NCI-H1417 (cell line): ENCODE results near the gene PLA2G1B.
A peak's percentile ranks its signal among the peaks of the same experiment; 100 is the strongest.

Experiments used
- DNase-seq, 3 experiments: peaks; one replicate each; lab custom pipeline; 2025; lab: John Stamatoyannopoulos, UW

The PLA2G1B gene

DNA sequence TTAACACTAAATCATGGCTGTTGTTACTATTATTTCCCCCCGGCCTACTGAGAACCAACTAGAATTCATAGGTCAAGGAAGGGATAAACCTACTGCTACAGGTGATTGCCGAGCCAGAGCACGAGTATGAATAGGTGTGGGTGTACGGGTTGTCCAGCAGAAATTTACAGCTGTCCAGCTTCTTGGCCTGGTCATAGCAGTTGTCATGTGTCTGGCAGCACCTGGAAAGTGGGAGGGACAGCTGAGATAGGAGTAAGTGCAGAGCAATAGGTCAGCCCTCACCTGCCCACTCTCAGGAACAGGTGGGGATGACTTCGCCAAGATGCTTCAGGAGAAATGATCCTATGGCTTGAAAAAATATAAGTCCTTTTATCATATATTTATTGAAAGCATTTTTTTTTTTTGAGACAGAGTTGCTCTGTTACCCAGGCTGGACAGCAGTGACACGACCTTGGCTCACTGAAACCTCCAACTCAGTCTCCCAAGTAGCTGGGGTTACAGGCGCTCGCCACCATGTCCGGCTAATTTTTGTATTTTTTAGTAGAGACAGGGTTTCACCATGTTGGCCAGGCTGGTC is 2.6 kb downstream of the PLA2G1B start:
- DNase-seq: no peak

DNA sequence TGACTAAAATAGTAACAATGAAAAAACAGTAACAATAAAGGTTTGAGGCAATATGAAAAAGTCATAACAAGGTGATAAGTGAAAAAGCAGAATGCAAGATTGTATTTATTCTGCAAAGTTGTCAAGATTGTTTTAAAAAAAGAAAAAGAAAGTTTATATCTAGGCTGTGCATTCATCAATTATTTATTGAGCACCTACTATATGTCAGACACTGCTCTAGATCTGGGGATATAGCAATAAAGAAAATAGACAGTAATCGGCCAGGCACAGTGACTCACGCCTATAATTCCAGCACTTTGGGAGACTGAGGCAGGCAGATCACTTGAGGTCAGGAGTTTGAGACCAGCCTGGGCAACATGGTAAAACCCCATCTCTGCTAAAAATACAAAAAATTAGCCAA is 3.8 kb downstream of the PLA2G1B start:
- DNase-seq: no peak

DNA sequence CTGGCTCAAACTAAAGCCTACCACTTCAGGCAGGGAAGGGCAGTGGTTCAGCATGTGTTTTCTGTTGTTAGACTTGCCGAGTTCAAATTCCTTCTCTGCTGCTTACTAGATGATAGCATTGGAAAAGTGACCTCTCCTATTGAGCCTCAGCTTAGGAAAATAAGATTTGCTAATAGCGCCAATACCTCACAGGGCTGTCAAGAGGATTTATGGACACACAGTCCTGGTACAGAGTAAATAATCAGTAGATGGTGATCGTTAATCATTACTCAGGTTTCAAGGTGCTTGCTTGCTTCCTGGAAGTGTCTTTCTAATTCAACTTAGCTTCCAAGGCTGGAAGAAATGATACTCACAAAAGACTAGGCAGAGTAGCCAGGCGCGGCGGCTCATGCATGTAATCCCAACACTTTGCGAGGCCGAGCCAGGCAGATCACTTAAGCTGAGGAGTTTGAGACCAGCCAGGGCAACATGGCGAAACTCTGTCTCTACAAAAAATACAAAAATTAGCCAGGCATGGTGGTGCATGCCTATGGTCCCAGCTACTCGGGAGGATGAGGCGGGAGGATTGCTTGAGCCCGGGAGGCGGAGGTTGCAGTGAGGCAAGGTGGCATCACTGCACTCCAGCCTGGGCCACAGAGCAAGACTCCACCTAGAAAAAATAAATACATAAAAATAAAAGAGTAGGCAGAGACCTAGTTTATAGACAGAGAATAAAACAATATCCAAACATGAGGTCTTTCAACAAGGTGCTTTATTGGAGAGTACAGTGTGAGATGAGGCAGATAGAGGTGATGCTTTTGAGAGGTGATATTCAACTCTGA is 6.0 kb downstream of the PLA2G1B start:
- DNase-seq: peak in 2 of 3 experiments; percentile 14 to 53

DNA sequence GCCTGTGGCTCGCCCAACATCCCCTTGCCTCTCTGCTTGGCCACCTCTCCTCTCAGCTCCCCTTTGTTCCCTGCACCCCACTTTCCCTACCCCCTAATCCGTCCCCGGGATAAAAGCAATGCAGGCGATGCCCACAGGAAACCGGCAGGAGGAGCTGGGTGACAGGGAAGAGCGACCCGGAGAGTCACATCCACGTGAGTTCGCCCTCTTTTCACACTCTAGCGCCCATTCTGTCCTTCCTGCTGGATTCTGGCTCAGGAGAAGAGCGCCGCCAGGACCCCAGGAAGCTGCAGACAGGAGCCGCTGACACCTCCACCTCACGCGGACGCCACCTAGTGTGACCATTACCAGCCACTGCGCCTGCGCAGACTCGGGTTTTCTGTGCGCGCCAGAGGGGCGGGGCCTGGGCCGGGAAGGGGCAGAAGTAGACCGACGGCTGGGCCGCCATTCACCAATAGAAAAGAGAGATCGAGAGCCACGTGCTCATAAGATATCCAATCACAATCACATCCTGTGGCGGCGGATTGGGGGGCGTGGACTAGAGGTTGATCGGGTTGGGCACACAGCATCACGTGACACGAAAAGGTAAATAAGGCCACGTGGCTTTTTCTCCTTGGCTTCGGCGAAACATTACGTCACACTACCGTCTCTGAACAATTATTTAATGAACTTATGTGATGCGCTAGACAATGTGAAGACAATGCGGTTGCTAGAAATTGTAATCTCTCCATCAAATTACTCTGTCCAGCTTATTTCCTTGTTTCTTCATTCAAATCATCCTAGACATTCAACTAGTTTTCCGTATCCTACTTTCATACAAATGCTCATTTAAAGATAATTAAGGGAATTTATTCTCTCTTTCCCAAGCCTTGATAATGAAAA is 10.1 kb downstream of the PLA2G1B start:
- DNase-seq: peak; percentile 100

DNA sequence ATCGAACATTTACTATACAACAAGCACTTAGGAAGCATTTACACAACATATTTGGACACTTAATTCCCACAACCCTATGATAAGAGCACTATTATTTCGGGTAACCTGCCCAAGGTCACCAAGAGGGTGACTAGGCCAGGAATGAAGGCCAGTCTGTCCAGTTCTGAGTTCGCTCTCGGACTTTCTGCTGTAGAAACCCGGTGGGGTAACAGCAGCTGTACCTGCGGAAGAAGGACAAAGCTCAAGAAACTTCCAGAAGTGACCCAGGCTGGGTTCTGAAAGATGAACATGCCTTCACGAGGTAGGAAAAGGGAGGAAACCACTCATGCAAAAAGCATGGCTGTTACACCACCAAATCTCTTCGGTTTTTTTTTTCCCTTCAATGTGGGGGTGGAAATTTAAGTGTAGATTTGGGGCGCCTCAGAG is 10.8 kb downstream of the PLA2G1B start:
- no peak for DNase-seq

DNA sequence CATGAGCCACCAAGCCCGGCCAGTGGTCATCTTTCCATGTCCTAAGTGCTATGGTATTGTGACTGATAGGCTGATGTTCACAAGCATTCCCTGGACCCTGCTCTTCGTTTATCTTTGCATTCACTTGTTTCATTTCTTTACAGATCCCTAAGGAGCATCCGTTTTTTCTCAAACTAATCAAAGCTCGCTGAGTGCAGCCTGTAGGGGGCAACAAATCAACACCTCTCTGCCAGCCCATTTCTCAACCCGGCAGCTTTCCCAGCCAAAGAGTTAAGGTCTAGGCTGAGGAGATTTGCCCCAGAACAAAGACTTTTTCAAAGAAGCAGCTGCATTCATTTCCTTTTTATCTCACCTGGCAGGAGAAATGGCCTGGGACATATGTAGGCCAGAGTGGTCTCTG is 13.4 kb downstream of the PLA2G1B start:
- DNase-seq: no peak

DNA sequence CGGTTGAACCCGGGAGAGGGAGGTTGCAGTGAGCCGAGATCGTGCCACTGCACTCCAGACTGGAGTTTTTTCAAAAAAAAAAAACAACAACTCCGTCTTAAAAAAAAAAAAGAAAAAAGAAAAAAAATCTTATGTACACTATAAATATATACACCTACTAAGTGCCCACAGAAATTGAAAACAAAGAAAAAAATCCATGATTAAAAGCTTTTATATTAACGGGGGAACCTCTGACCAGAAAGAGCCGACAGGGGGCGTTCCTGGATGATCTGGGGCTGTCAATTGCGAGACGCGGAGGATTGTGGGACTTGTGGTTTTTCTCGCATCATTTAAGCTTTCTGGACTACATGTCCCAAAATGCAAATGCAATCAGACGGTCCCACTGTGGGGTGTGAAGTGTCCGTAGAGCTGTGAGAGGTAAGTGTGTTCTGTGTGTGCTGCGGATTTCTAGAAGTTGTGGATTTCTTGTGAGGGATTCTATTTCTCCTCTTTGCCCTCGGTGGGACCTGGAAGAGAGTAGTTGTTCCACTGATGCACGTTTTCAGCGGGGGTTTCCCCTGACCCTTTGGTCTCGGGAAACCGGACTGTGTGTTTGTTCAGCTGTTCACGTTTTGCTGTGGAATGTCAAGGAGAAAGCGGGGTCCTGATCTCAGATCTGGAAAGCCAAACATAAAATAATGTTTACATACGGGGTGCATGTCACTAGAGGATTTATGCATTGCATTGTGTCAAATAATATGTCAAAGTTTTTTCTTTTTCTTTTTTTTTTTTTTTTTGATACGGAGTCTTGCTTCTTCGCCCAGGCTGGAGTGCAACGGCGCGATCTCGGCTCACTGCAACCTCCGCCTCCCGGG is 25.4 kb downstream of the PLA2G1B start, which contains the start of gene SIRT4:
TSS of gene SIRT4 (plus strand) at position 360 of the 854 bp plus-strand sequence. CDS start 1,241 bp downstream, outside the sequence.
- peak; percentile 95 to 98 (median 98) for DNase-seq

DNA sequence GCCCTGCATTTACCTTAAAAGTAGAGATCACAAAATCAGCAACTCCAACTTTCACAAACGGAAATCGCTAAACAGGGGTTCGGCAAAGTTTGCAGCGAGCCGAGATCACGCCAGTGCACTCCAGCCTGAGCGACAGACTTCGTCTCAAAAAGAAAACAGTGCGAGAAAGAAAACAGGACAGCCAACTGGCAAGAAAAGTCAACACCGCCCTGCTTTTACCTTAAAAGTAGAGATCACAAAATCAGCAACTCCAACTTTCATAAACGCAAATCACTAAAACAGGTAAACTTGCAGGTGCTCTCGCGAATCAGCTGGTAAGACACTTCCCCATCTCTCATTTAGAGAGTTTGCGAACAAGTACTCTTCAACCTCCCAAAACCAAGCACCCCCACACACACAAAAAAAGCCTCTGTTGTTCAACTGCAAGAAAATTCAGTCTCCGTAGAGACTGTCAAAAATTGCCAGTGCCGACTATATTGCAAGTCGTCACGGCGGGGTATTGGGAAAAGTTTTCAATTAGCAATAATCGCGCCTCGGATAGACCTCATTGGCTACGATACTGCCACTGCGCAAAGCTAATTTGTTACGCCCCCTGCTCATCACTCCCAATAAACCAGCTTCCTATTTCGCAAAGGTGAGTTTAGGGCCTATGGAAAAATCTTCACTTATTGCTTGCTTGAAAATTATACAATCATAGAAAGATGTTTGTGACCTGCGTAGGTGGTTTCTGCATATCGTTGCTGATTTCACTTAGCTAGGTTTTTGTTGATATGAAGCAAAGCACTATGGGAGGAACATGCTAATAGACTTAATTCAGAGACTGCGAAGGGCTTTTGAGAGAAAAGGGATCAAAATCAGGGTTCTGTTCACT is 34.7 kb downstream of the PLA2G1B start, which contains the start of gene RNU4-1:
TSS of gene RNU4-1 (minus strand) at position 577 of the 871 bp plus-strand sequence.
- DNase-seq: peak; percentile 91 to 97 (median 91)

DNA sequence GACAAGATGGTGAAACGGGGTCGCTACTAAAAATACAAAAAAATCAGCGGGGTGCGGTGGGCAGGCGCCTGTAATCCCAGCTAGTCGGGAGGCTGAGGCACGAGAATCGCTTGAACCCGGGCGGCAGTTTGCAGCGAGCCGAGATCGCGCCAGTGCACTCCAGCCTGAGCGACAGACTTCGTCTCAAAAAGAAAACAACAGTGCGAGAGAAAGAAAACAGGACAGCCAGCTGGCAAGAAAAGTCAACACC is 35.2 kb downstream of the PLA2G1B start:
- DNase-seq: peak in 1 of 3 experiments; percentile 71

DNA sequence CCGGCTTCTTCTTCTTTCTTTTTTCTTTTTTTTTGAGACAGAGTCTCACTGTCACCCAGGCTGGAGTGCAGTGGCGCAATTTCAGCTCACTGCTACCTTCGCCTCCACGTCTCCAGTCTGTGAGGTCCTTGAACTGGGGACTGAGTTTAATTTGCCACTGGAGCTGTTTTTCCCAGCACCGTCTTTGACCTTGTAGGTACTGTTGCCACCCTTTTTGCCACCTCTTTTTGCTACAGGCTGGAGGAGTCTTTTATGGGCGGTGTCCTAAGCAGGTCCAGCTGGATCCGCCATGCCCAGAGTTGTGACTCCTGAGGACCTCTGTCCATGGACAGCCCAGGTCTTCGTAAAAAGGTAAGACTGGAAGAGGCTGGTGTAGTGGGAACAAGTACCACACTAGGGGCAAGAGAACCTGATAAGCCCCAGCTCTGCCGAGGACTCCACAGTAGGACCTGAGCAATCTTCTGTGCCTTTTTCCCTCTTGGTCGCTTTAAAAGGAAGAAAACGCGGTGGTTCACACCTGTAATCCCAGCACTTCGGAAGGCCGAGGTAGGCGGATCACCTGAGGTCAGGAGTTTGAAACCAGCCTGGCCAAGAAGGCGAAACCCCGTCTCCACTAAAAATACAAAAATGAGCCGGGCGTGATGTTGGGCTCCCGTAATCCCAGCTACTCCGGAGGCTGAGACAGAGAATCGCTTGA is 36.8 kb downstream of the PLA2G1B start:
- peak in 2 of 3 experiments; percentile 47 to 69 for DNase-seq

DNA sequence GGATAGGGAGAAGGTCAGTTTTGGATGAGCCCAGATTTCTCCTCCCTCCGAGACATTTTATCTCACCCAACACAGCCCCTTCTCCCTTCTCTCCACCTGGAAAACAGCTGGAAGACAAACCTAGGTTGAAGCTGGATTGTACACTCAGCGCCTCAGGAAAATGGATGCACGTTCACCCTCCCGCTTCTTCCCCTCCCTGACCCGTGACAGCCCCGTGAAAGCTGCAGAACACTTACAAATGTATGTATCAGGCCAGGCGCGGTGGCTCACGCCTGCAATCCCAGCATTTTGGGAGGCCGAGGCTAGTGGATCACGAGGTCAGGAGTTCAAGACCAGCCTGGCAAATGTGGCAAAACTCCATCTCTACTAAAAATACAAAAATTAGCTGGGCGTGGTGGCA is 40.1 kb downstream of the PLA2G1B start:
- DNase-seq: no peak

DNA sequence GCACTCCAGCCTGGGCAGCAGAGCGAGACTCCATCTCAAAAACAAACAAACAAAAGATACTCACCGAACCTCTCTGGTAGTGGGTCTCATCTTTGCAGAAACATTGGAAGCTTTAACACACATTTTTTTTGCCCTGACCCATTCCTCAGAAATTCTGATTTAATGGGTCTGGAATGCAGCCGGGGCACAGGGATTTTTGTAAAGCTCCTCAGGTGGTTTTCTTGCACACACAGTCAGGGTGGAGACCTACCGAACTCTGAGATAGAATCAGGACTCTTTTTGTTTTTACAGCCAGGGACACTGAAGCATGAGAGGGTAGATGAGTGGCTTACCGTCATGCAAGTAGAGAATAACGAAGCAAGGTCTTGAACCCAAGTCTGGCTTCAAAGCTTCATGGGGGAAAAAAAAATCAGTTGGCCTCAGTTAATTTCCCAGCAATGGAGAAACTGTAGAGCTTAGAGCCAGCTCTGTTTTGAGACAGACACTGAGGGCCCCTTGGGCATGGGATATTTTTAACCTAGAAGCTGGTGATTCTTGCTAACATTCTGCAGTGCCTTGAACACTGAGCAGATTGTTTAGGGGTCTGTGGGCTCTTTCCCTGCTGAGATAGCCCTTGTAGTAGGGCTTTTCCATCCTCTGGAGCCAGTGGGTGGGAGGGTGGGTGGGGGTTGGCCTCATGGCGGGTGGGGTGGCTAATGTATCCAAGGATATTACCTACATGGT is 40.6 kb downstream of the PLA2G1B start:
- DNase-seq: no peak

DNA sequence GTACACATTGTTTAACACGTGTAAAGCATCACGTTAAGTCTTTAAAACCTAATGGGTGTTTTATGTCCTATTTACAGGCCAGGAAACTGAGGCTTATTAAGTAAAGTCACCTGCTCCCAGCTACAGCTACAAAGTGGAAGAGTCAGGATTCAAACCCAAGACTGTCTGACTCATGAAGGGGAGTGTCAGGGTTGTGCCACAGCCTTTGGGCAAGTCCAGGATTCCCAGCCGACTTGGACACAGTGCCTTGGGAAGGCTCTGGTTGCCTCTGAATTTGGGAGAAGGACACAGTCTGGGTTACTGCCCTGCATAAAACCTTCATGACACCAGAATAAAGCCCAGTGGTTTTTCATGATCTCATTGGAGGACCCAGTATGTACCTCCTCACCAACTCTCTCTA is 43.2 kb downstream of the PLA2G1B start:
- DNase-seq: no peak

DNA sequence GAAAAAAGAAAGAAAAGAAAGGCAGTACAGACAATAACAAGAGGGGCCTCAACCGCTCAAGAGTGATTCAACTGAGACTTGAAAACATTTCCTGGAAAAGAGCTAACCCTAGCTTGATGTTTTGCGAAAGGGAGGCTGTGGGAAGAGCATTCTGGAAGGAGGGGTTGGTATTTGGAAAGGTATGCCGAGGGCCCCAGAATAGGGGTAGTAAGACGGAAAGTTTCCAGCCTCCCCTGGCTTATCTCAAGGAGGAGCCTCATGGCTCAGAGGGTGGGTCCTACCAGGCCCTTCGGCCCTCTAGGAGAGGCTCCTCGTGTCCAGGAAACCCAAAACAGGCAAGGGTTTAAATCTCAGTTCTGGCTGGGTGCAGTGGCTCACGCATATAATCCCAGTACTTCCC is 44.3 kb downstream of the PLA2G1B start:
- DNase-seq: no peak

DNA sequence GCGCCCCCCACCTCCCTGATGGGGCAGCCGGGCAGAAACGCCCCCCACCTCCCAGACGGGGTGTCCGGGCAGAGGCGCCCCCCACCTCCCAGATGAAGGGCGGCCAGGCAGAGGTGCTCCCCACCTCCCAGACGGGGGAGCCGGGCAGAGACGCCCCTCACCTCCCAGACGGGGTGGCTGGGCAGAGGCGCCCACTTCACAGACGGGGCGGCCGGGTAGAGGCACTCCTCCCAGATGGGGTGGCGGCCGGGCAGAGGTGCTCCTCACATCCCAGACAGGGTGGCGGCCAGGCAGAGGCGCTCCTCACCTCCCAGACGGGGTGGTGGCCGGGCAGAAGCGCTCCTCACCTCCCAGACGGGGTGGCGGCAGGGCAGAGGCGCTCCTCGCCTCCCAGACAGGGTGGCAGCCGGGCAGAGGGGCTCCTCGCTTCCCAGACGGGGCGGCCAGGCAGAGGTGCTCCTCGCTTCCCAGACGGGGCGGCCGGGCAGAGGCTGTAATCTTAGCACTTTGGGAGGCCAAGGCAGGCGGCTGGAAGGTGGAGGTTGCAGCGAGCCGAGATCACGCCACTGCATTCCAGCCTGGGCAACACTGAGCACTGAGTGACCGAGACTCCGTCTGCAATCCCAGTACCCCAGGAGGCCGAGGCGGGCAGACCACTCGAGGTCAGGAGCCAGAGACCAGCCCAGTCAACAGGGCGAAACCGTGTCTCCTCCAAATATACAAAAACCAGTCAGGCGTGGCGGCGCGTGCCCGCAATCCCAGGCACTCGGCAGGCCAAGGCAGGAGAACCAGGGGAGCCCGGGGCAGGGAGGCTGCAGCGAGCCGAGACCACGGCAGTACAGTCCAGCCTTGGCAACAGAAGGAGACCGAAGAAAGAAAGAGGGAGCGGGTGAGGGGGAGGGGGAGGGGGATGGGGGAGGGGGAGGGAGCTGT is 49.2 kb downstream of the PLA2G1B start:
- peak in 1 of 3 experiments; percentile 32 for DNase-seq

DNA sequence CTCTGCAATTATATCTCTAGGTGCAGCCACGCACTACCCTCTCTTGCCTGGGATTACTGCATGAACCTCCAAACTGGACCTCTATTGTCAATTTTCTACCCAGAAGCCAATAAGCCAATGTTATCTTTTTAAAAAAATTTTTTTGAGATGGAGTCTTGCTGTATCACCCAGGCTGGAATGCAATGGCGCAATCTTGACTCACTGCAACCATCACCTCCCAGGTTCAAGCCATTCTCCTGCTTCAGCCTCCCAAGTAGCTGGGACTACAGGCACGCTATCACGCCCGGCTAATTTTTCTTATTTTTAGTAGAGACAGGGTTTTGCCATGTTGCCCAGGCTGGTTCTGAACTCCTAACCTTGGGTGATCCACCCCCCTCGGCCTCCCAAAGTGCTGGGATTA is 50.8 kb downstream of the PLA2G1B start:
- no peak for DNase-seq
